HG03460 (cell line): ENCODE measurements around the gene UBLCP1.

ENCODE experiments used
- ATAC-seq: cut with Tn5 transposase; IDR thresholded peaks from one replicate; pipeline ENCODE4 v1.9.1; 2021; ENCODE audit not compliant: unreplicated experiment

UBLCP1 gene

DNA sequence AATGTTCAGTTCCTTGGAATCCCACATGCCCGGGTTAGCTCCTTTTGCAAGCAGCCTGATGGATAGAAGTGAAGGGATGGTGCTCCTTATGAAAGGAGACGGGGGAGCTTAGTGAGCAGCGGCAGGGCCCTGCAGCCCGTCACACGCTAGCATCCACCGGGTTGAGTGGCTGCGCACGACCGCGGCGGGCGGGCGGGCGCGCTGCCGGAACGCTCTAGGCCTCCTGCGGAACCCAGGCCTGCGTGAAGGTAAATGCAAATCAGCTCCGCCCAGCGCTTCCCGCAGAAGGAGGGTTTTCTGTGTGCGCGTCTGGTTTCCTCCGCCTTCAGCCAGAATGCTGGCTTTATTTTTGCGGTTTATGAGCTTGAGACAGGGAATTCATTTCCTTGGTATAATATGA lies 47.4 kb downstream of the UBLCP1 start:
- no peak for ATAC-seq

DNA sequence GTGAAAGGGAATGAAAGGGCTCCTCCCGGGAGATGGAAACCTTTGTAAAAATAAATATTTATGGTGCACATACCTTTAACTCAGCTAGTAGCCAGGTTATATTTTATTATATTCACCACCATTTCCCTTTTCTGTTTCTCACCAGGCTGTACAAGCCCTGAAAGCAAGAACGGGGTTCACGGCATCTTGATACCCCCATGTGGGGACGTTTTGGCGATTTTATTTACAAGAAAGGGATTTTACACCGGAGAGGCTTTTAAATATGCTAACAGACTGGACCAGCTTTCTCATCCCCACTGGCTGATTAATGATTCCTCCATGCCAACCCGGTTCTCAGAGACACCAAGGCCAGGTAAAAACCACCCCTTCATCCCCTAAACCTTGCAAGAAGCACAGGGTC lies 48.0 kb downstream of the UBLCP1 start:
- ATAC-seq: no peak

DNA sequence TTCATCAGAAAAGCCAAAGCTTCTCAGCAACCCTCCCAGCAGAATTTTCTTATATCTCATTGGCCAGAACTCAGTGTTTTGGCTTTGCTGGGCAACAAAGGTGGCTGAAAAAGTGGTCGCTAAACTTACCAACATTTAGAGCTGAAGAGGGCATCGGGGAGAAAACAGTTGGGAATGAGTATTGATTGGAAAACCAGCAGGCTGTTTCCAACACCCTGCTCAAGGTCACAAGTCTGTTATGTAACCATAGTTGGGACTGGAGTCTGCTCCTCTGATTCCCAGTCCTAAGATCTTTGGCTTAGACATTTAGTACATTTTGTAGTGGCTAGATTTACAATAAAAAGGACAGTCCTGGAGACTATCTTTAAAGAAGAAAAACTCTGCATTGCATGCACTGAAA lies 50.1 kb downstream of the UBLCP1 start:
- no peak for ATAC-seq

DNA sequence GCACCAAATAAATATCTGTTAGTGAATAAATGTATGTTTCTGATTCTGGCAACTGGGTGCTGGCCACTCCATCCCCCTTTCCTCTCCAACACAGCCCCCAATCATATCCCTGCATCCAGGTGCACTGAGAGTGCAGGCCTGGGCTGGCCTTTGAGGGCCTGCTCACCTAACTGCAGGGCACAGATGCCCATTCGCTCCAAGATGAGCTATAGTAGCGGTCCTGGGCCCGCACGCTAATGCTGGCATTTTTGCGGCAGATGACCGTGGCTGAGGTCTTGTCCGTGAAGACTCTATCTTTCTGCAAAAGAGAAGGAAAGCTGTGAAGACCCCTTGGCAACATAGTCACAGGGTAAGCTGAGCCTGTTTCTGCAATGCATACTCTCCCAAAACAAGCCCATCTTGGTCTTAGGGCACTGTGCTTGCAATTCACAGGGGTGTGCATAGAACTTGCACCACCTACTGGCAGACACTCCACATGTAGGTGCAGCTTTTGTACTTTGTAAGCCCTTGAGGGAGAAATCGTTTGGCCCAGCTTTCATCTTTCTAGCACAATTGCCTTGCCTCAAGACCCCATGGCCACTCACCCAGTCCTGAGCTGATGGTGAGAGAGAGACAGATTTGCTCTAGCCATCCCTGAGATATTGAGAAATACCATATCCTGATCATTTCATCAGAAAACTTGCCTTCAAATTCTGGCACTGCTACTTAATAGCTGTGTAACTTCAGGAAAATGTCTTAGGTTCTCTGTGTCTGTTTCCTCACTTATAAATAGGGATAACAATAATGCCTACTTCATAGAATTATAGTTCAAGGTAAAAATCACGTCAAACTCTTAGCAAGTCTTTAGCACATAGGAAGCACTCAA lies 53.7 kb downstream of the UBLCP1 start:
- no peak for ATAC-seq

DNA sequence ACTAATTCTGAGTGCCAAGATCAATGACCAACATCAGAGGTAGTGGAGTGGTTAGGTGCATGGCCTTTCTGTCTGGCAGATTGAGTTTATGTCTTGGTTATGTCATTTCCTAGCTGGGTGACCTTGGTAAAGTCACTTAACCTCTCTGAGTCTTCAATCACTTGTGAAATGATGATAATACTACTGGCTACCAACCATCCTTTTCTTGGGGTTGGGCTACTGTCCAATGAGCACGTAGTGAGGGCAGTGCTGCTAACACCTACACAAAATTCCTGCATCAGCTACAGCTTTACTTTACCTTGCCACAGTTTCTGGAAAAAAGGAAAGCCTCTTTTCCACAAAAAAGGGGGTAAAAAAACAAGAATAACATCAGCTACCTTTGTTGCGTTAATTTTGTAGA lies 54.8 kb downstream of the UBLCP1 start:
- ATAC-seq: no peak

DNA sequence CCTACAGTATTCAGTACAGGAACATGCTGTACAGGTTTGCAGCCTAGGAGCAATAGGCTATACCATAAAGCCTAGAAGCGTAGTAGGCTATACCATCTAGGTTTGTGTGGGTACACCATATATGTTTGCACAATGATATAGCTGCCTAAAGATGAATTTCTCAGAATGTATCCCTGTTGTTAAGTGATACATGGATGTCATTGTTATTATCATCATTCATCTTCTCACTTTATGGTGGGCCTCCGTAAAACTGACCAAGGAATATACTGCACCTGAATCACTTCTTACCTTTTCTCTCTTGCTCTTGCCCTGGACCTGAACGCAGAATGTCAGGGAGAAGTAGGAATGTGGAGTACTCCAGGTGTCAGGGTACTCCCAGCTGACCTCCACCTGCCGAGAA lies 55.4 kb downstream of the UBLCP1 start:
- no peak for ATAC-seq

DNA sequence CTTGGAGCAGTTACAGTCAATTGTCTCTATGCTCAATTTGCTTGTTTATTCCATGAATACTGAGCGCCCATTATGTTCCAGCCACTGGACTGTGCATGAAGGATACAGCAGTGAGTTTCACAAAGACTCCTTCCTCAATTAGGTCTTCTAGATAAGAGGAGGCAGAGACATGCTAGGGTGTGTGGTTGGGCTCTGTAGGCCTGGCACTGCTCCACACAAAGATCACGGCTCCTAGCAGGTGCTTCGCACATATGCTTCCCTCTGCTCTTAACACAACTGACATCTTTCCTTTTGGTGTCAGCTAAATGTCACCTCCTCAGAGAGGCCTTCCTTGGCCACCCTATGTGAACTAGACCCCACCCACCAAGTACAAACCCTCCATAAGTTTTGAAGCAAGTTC lies 56.3 kb downstream of the UBLCP1 start:
- no peak for ATAC-seq

DNA sequence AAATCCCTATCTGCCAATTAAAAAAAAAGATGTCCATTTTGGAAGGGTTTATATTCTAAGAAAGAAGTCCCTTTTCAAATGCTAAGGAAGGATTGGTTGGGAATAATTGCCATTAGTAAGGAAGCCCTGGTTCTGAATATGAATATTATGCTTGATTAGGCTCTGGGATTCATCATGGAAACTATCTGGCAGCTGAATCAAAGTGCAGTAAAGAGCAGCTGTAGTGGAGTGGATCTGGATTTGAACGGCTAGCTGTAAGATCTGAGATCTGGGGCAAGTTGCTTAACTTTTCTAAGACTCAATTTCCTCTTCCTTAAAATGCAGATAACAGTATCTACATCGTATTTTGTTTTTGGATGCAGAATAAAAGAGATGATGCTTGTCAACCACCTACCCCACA lies 56.7 kb downstream of the UBLCP1 start:
- ATAC-seq: no peak

DNA sequence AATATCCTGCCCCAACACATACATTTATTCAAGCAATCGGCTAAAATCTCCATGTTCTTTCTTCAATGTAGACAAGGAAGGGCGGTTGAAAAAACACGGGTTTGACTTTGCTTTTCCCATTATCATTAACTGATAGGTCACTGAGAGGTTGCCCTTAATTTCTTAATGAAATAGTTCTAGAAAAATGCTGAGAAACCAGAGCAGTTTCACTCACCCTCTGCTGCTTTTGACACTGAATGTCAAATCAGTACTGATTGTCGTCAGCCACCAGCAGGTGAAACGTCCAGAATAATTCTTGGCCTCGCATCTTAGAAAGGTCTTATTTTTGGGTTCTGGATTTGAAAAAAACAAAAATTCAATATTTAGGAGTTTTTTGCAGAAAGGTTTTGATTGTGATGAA lies 59.1 kb downstream of the UBLCP1 start:
- ATAC-seq: no peak

DNA sequence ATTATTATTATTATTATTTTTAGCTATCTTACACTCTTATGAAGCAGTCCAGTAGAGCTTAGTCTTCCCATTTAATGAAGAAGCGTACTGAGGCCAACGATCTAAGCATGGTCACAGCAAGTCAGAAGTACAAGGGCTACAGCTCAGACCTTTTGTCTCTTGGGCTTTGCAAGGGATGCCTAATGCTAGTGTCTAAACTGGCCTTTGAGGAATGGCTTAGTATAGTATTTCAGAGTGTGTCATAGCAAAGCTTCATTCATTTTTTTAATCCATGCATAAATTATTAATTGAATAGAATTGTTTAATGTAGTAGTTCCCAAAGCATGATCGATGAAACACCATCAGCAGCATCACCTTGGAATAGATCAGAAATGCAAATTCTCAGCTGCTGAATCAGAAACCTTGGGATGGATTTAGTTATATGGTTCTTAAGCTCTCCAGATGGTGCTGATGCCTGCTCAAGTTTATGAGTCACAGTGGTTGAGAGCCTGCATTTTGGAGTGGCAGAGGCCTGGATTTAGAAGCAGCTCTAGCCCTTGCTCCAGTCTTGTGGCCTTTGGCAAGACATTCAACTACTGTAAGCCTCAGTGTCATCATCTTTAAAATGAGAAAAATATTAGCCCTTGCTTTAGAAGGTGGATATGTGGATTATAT lies 61.1 kb downstream of the UBLCP1 start:
- no peak for ATAC-seq

DNA sequence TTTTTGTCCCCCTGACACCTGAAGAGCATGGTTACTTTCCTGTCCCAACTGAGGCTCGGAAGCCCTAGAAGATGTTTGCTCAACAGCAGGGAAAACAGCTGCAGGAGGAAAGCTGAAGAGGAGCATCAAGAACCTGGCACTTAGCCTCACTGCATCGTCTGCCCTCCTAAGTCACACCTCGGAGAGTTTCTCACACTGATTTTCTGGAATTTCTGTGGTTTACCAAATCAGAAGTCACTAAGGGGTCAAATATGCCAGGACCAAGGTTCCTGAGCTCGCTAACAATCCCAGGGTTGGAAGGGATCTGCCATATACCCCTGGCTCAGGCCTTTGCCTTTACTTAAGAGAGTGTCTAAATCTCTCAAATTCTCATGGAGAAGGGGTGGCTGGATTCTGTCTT lies 61.9 kb downstream of the UBLCP1 start:
- ATAC-seq: no peak

DNA sequence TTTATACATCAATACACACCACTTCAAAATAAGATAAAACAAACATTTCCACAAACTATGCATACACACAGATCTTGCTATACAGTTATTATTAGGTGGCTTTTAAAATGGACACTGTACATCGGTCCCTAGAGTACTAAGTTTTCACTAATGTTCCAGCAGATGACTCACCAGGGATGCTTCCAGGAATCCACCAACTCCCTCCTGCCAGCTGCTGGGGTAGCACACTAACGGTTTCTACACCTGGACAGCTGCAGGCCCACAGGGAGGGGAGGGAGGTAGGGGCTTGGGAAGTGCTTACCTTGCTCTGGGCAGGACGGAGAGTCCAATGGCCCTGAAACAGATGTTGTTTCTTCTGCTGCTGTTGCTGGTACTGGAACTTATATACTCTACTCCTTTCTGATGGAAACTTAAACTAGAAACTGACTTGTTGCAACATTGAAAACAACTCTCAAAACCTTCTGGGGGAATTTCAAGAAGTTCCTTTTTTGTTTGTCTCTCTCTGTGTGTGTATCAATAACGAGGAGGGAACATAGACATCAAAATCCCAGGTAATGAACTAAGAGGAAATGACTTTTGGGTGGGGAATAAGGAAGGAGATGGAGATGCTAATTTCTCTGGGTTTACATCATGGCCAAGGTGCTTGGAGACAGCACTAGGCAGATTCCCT lies 67.2 kb downstream of the UBLCP1 start, which contains the start of gene IL12B:
Gene IL12B (minus strand): TSS at position 357 of the 670 bp plus-strand sequence. CDS start 3,705 bp downstream, outside the sequence.
- ATAC-seq: no peak

DNA sequence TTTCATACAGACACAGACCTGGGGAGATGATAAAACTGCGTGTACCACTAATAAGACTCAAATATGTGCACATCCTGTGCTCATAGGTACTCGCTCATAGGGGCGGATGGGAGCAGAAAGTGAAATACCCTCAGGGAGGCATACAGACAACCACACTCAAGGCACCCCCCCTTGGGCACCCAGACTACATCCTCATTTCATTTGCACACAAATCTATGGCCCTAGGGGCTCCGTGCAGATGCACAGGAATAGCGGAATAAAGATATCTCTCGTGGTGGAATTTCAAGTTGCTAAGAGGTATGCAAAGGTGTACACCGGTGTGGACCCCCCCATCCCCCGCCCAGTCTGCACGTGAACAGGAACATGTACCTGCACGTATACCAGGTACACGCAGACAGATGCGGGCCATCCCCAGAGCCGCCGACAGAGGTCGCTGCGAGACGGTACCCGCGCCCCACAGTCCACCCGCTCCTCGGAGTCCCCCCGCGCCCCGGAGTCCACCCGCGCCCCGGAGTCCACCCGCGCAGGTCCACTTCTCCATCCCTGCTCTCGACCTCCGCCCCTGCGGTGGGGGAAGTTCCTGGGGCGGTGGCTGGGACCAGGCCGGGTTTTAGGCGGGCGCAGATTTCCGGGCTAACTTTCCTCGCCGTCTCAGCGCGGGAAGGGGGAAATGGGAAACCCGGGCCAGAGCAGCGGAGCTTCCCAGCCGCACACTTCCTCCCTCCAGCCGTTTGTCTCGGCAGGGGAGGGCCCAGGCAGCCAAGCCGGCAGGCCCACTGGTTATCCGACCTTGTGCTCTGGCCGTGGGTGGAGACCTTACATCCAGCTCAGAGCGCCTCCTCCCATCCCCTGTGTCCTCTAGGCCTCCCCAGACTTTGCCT lies 68.2 kb downstream of the UBLCP1 start:
- peak; percentile 69 for ATAC-seq

DNA sequence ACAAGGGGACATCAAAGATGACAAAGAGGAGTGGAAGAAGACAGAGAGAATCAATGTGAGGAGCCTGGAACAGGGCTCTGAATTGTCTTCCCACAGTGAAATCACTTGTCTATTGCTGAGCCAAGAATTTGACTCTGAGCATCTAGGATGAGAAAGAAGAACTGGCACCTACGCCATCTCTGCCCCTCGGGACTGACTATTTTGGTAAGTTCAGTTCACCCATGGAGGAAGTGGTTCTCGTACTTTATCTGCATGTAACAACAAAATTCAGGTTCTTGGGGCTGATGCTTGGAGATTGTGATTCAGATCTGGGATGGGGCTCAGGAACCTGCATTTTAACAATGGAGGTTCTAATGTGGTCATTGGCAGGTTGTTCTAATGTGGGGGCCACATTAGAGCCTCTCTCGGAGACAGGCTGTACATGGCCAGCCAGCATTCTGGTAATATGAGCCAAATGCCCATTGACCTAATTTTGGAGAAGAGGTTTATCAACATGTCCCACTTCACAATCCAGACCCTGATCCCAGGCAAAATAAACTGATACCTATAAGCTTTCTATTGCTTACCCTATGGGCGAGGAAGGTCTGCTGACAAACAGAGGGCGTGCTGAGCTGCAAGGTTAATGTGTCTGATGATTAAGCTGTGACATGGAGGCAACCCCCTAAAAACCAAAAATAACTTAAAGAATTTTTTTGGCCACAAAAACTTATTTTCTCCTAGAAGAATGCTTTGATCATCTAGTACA lies 69.9 kb downstream of the UBLCP1 start:
- no peak for ATAC-seq

DNA sequence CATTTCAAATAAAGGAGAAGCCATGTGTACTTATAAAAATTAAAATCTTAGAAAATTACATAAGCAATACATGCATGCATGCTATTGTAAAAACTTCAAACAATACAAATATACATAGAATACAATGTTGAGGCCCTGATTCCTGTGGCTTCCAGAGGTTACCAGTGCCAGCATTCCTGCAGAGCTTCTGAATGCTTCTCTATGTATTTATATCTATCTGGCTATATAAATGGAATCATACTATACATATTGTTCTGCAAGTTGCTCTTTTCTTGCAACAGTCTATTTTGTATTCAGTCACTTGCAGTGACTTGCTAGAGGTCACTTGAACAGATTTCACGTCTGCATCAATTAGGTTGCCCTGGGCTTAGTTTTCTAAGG lies 70.4 kb downstream of the UBLCP1 start:
- no peak for ATAC-seq
